ENCODE data around the gene CCDC187. TPM values are rescaled to one million over a fixed set of nuclear protein-coding genes. Genes with fewer than 3 reads are reported as not detected.

Gene CCDC187
- total and polyA plus RNA-seq, 2 of the 13 experiments (the other 11 are each of a cell fraction or from before 2014, with no cell fraction given), result 0.03 to 0.13 TPM

GRCh38 chr9:136201609-136202453 is 102.1 kb downstream of the CCDC187 start (continued):
- TF ChIP-seq REST (IDR thresholded peaks at IDR 0.05; ENCODE audit: borderline replicate concordance in 1 of 2, low read depth in 1 of 2, low read length in 2 of 2), result peak; percentile 92 to 95
- TF ChIP-seq ZSCAN31 (CRISPR knock-in tag; IDR thresholded peaks at IDR 0.05; ENCODE audit: low read depth), result no peak
- TF ChIP-seq ZBTB33 (CRISPR knock-in tag; IDR thresholded peaks at IDR 0.05), result no peak
- TF ChIP-seq ARNT2 (CRISPR knock-in tag; IDR thresholded peaks at IDR 0.05; ENCODE audit: low read depth), result peak; percentile 47; the same call in 1 of the 2 replicates
- no peak for TF ChIP-seq HOMEZ (CRISPR knock-in tag; IDR thresholded peaks at IDR 0.05; ENCODE audit: low read depth)
- 0 out of 2 replicates have a peak, but pooled peaks have one; percentile 55 for TF ChIP-seq BCL3 (CRISPR knock-in tag; IDR thresholded peaks at IDR 0.05)
- no peak for TF ChIP-seq DBP (CRISPR knock-in tag; IDR thresholded peaks at IDR 0.05; ENCODE audit: not compliant biosample characterization)
- TF ChIP-seq FLYWCH1 (CRISPR knock-in tag; IDR thresholded peaks at IDR 0.05), result no peak
- TF ChIP-seq NR1H2 (CRISPR knock-in tag; IDR thresholded peaks at IDR 0.05; ENCODE audit: borderline replicate concordance, low read depth), result no peak
- TF ChIP-seq ZNF446 (CRISPR knock-in tag; IDR thresholded peaks at IDR 0.05), result no peak
- 0 out of 2 replicates have a peak, but pooled peaks have one; percentile 45 for TF ChIP-seq MXD1 (CRISPR knock-in tag; IDR thresholded peaks at IDR 0.05)
- TF ChIP-seq ZNF777 (CRISPR knock-in tag; IDR thresholded peaks at IDR 0.05), result 0 out of 2 replicates have a peak, but pooled peaks have one; percentile 30
- no peak for TF ChIP-seq ZNF121 (CRISPR knock-in tag; IDR thresholded peaks at IDR 0.05)
- 0 out of 2 replicates have a peak, but pooled peaks have one; percentile 31 for TF ChIP-seq ZBTB43 (CRISPR knock-in tag; conservative IDR thresholded peaks at IDR 0.05)
- TF ChIP-seq ZSCAN21 (CRISPR knock-in tag; IDR thresholded peaks at IDR 0.05; ENCODE audit: borderline replicate concordance), result peak; percentile 27; the same call in 1 of the 2 replicates
- peak; percentile 88 for TF ChIP-seq MIER2 (CRISPR knock-in tag; IDR thresholded peaks at IDR 0.05)
